Naive B cell (primary cell): ENCODE data around the gene AFF4. TPM values are rescaled to one million over a fixed set of nuclear protein-coding genes. Genes with fewer than 3 reads are reported as not detected.
A peak's percentile ranks its signal among the peaks of the same experiment; 100 is the strongest.

Experiments
- ATAC-seq, 2 donors: fragments of 150-1000 bp; cut with Tn5 transposase; 2 replicates each; pipeline ENCODE4 v1.10.0; 2021; ENCODE audit warnings: low read depth in 2 of 2, mild to moderate bottlenecking in 2 of 2, moderate library complexity in 2 of 2
- DNase-seq: peaks from one replicate; pipeline ENCODE4 v3.0.0; 2022
- H3K27ac Mint-ChIP-seq, 6 donors: one replicate each; pipeline ENCODE4 v1.8.0; 2020 to 2022; ENCODE audit warnings: mild to moderate bottlenecking in 6 of 6, mixed read lengths in 6 of 6, moderate library complexity in 5 of 6, inconsistent platforms in 2 of 6
- H3K27me3 Mint-ChIP-seq, 3 donors: one replicate each; pipeline ENCODE4 v1.8.0; 2021 to 2022; ENCODE audit warnings: mixed read lengths in 3 of 3, mild to moderate bottlenecking in 1 of 3
- H3K36me3 Mint-ChIP-seq, 2 donors: one replicate each; pipeline ENCODE4 v1.8.0; 2020 to 2022; ENCODE audit warnings: mixed read lengths in 2 of 2, inconsistent platforms in 1 of 2, mild to moderate bottlenecking in 1 of 2
- H3K4me1 Mint-ChIP-seq, 3 donors: one replicate each; pipeline ENCODE4 v1.8.0; 2020 to 2022; ENCODE audit warnings: mixed read lengths in 3 of 3, inconsistent platforms in 1 of 3, mild to moderate bottlenecking in 1 of 3, moderate library complexity in 1 of 3
- H3K4me3 Mint-ChIP-seq, 8 donors: one replicate each; pipeline ENCODE4 v1.8.0; 2020 to 2022; ENCODE audit warnings: mild to moderate bottlenecking in 8 of 8, mixed read lengths in 8 of 8, moderate library complexity in 8 of 8, inconsistent platforms in 2 of 8
- H3K9me3 Mint-ChIP-seq, 7 donors: one replicate each; pipeline ENCODE4 v1.8.0; 2020 to 2022; ENCODE audit warnings: mixed read lengths in 7 of 7, mild to moderate bottlenecking in 5 of 7, inconsistent platforms in 2 of 7, moderate library complexity in 1 of 7
- polyA plus RNA-seq, 6 donors: library from polyadenylated mRNA; unstranded; fragments of 300-500 nt; fragmentation: Illumina TruSeq; gene quantifications; one replicate each; pipeline ENCODE4 v1.2.3, GENCODE V29; 2021; ENCODE audit warnings: low read depth in 6 of 6

AFF4 gene
- polyA plus RNA-seq, 6 donors from 2014 or later, result 44.4 to 79.0 (median 52.1) TPM

DNA sequence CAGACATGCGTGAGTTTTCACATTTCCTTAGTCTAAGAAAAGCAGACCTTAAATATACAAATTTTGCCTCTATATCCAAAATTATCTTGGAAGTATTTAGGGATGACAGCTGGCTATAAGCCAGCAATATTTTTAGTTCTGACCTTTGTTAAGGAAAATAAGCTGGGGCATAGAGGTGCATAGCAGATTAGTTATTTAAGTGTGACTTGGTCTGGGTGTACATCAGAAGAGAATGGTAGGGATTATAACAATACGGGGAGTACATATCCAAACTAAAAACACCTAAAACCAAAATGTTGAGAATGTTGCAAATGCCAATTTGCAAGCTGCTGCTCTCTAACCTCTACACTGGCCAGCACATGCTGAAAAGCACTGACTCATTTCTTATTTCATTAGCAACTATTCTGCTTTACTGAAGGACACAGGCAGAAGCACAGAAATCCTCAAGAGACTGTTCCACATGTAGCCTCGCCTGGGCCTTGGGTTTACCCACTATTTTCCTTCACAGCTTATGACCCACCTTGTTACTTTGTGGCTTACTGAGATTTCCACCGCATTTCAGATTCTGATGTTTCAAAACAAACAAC is 67.6 kb downstream of the AFF4 start:
- Mint-ChIP-seq H3K4me1 (peaks cover 0 to 6% (median 0%) of the 10 kb centered on the region in 3 donors), H3K4me3 (no peak overlapping the region), H3K9me3 (no peaks in the 10 kb centered on the region), H3K36me3 (peaks cover 25 to 28% of the 10 kb centered on the region in 2 donors), H3K27ac (peak overlapping the region in 4 of 6 donors; percentile 28 to 86 (median 56)), H3K27me3 (no peaks in the 10 kb centered on the region)
- ATAC-seq (no peak), DNase-seq (no peak)

DNA sequence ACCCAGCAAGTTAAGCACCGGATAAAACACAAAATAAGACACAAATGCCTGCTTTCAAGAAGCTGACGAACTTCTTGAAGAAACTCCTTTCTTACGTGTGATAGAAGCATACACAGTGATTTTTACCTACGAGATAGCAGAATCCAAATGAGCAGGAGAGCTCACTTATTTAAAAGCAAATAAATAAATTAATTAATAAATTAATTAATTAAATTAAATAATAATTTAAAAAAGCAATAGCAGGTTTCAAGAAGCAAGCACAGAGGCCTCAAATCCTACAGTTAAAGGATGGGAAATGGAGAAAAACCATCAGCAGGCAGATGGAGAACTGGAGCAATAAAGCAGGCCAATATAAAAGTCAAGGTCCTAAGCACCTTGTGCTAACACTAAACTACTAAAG is 72.6 kb downstream of the AFF4 start:
- peaks cover 24 to 31% of the 10 kb centered on the region in 2 donors for H3K36me3 Mint-ChIP-seq
- no peaks in the 10 kb centered on the region for H3K27me3 Mint-ChIP-seq
- H3K4me1 Mint-ChIP-seq, result no peaks in the 10 kb centered on the region
- DNase-seq (no peak), ATAC-seq (no peak)
- no peak overlapping the region for H3K27ac Mint-ChIP-seq
- no peak overlapping the region for H3K4me3 Mint-ChIP-seq
- H3K9me3 Mint-ChIP-seq, result no peaks in the 10 kb centered on the region

DNA sequence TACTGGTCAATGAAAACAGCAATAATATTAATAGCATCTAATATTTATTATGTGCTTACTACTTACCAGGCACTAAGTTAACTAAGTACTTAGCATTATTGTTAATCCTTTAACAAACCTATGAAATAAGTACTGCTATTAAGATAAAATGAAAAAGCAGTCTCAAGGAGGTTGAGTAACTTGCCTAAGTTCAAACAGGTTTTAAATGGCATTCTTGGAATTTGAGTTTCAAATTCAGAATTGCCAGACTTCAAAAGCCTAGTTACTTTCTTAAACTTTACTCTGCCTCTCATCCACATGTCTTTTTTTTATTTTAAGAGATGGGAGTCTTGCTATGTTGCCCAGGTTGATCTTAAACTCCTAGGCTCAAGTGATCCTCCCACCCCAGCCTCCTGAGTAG is 73.9 kb downstream of the AFF4 start:
- ATAC-seq (no peak), DNase-seq (no peak)
- H3K9me3 Mint-ChIP-seq, result no peaks in the 10 kb centered on the region
- H3K27ac Mint-ChIP-seq, result peak overlapping the region in 3 of 6 donors; percentile 65 to 93 (median 83)
- H3K4me3 Mint-ChIP-seq, result no peak overlapping the region
- H3K4me1 Mint-ChIP-seq, result no peaks in the 10 kb centered on the region
- H3K36me3 Mint-ChIP-seq, result peaks cover 23 to 25% of the 10 kb centered on the region in 2 donors
- H3K27me3 Mint-ChIP-seq, result no peaks in the 10 kb centered on the region

DNA sequence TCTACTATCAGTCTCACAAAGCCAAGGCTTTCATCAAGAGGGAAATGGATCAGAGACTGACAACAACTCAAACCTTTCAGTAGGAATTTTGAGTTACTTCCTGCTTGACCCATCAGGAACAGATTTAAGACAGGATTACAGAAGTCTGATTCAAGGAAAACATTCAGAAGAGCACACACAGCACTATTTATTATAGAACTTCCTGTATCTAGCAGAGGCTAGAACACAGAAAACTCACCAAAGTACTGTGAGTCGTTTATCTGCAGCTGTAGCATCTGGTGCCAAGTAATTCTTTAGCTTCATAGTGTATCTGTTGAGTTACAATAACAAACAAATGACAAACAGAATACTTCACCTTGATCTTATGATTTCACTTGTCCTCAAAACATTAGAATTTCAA is 76.2 kb downstream of the AFF4 start:
- H3K27ac Mint-ChIP-seq, result no peak overlapping the region
- no peak for DNase-seq
- ATAC-seq, result no peak
- H3K4me1 Mint-ChIP-seq, result peaks cover 0 to 3% (median 0%) of the 10 kb centered on the region in 3 donors
- no peaks in the 10 kb centered on the region for H3K9me3 Mint-ChIP-seq
- H3K4me3 Mint-ChIP-seq, result no peak overlapping the region
- peaks cover 23 to 30% of the 10 kb centered on the region in 2 donors for H3K36me3 Mint-ChIP-seq
- H3K27me3 Mint-ChIP-seq, result no peaks in the 10 kb centered on the region

DNA sequence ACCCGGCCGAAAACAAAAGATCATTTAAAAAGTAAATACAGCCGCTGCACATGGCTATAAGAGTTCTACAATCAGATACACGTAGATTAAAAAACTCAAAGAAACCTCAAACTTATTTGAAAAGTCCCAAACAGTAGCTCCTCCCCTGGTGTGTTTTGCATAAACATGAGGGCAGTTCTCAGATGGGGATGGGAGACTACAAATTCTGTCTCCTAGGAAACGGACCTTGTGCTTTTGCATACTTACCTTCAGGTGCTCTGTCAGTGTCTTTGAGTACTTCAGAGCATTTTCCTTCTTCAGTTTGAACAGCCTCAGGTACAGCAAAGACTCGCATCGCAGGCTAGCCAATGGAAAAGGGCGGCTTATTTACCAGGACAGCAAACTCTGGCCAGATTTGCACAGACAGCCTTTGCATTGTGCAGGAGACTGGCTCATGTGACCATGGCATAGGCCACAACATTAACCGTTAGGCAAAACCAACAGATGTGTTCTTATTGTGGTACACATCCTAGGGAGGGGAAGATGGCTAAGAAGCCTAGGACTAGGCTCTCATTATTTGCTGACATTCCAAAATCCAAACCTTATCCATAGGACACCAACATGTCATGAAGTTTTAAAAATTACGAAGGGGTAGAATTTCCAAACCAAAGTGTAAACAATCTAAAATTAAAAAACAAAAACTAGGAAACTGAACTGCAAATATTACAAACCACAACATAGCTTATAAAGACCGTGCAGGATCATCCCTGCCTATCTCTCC is 77.2 kb downstream of the AFF4 start:
- no peaks in the 10 kb centered on the region for H3K9me3 Mint-ChIP-seq
- H3K27ac Mint-ChIP-seq, result peak overlapping the region in 3 of 6 donors; percentile 24 to 52 (median 31)
- peaks cover 23 to 24% of the 10 kb centered on the region in 2 donors for H3K36me3 Mint-ChIP-seq
- no peak for DNase-seq
- ATAC-seq, result peak; percentile 56 to 65
- peaks cover 0 to 3% (median 0%) of the 10 kb centered on the region in 3 donors for H3K4me1 Mint-ChIP-seq
- no peaks in the 10 kb centered on the region for H3K27me3 Mint-ChIP-seq
- no peak overlapping the region for H3K4me3 Mint-ChIP-seq

DNA sequence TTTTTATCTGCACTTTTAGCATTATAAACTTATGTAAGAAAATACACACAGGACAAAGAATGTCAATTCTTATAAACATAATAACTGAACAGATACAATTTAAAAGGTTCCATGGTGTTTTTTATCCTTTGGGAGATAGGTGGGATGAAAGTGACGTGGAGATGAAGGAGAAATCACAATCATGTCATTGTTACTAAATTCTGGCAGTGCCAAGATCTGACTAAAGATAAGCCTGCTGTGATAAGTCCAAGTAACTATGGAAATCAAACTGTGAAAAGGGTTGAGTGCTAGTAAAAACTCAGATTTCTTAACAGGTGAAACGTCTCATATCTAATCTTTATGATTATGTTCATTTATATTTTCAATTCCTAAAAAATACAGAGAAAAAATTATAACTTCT is 78.9 kb downstream of the AFF4 start:
- Mint-ChIP-seq H3K4me3 (no peak overlapping the region), H3K36me3 (peaks cover 23 to 24% of the 10 kb centered on the region in 2 donors), H3K27ac (peak overlapping the region in 1 of 6 donors; percentile 72), H3K27me3 (no peaks in the 10 kb centered on the region), H3K9me3 (no peaks in the 10 kb centered on the region), H3K4me1 (peaks cover 0 to 3% (median 0%) of the 10 kb centered on the region in 3 donors)
- ATAC-seq (no peak), DNase-seq (no peak)

DNA sequence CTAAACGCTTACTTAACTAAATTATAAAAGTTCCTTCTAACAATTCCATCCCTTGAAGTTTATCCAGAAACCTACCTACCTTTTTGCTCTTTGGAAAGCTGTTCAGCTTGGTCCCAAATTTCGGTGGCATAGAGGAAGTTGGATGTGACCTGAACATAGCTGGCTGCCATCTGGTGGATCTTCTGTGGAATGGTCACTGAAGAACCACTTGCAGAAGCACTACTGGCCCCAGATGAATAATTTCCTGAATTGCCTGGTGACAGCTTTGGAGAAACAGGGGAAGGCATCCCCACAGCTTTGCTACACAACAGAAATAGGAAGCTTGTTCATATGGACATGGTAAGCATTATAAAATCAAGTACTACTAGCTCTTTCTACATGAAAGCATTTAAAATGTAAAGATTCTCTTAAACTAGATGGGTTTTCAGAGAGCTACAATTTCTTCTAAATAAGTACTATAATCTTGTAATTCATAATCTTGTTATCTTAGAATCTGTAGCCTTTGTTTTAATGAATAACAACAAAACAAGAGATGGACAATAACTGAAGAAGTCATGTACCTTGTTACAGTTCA is 80.1 kb downstream of the AFF4 start:
- peaks cover 0 to 3% (median 0%) of the 10 kb centered on the region in 3 donors for H3K4me1 Mint-ChIP-seq
- peak overlapping the region in 2 of 6 donors; percentile 34 to 56 for H3K27ac Mint-ChIP-seq
- peak; percentile 71 to 73 for ATAC-seq
- H3K4me3 Mint-ChIP-seq, result peak overlapping the region in 1 of 8 donors; percentile 59
- H3K36me3 Mint-ChIP-seq, result peaks cover 24 to 27% of the 10 kb centered on the region in 2 donors
- DNase-seq, result peak; percentile 35
- H3K27me3 Mint-ChIP-seq, result no peaks in the 10 kb centered on the region
- H3K9me3 Mint-ChIP-seq, result no peaks in the 10 kb centered on the region

DNA sequence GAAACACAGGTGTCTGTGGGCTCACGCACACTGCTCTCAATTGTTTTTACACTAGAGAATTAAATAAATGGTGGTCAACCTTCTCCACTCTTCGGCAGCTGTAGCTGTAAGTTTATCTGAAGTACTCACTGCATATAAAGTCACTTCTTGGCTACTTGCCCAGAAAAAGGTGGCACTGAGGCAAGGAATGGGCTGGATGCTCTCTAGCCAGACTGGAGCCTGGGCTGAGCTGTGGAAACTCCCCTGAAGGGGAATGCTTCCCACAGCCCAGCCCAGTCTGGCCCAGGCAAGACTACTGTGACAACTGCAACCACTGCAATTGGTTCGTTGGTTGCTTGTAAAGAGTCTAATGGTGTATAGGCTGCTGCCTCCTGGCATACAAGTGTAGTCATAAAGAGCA is 85.5 kb downstream of the AFF4 start:
- Mint-ChIP-seq H3K4me1 (no peaks in the 10 kb centered on the region), H3K27me3 (no peaks in the 10 kb centered on the region), H3K36me3 (peaks cover 5 to 12% of the 10 kb centered on the region in 2 donors), H3K9me3 (no peaks in the 10 kb centered on the region), H3K27ac (peak overlapping the region in 2 of 6 donors; percentile 28 to 54), H3K4me3 (no peak overlapping the region)
- DNase-seq (no peak), ATAC-seq (no peak)

DNA sequence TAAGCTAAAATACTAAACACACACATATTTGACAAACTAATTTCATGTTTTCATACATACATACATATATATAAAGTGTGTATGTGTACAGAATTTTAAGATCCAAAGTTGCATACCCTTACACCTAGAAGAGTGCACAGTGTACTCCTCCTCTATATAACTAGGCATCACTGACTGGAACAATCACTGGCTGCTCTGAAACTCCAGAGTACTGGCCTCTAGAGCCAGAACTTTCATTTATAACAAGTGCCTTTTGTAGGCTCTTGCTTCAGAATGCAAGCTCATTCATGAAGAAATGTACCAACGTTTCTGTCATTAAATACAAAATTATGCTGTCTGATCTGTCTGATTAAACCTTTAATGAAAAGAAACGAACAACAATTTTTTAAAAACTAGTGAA is 86.0 kb downstream of the AFF4 start:
- no peaks in the 10 kb centered on the region for H3K9me3 Mint-ChIP-seq
- no peak for ATAC-seq
- H3K4me1 Mint-ChIP-seq, result no peaks in the 10 kb centered on the region
- no peak overlapping the region for H3K4me3 Mint-ChIP-seq
- peaks cover under 1 to 12% of the 10 kb centered on the region in 2 donors for H3K36me3 Mint-ChIP-seq
- no peak for DNase-seq
- no peaks in the 10 kb centered on the region for H3K27me3 Mint-ChIP-seq
- H3K27ac Mint-ChIP-seq, result no peak overlapping the region

DNA sequence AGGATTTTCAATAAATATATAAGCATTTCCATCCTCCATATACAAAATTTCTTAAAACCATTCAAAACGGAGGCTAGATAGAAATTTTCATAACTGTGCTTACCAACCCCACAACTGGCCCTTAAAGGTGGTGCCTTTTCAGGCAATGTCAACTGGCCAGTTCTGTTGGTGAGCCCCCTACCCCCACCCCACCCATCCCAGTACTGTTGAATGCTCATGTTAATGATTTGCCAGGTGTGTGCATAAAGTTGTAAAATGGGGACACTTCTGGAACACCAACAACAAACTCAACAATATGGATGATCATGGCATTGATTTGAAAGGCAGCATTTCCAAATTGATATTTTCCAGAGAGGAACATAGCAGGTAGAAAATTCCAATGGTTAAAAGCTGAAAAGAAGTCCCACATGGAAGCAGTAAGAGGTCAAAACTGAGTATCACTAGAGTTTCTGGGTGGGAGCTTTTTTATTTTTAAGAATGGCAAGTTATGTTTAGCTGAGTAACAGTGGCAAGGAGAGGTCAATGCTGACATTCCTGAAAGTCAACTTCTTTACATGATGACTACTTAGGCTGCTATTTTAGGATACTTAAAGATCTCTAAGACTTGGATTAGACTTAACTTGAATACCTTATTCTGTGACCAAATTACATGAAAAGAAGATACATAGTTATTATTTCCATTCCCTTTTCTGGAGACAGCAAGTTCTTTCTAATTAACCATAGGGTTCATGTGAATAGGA is 87.2 kb downstream of the AFF4 start:
- Mint-ChIP-seq H3K27ac (peak overlapping the region in 1 of 6 donors; percentile 27), H3K36me3 (peaks cover 0 to 12% of the 10 kb centered on the region in 2 donors), H3K4me1 (no peaks in the 10 kb centered on the region), H3K27me3 (no peaks in the 10 kb centered on the region), H3K4me3 (no peak overlapping the region), H3K9me3 (no peaks in the 10 kb centered on the region)
- no peak for DNase-seq
- no peak for ATAC-seq

DNA sequence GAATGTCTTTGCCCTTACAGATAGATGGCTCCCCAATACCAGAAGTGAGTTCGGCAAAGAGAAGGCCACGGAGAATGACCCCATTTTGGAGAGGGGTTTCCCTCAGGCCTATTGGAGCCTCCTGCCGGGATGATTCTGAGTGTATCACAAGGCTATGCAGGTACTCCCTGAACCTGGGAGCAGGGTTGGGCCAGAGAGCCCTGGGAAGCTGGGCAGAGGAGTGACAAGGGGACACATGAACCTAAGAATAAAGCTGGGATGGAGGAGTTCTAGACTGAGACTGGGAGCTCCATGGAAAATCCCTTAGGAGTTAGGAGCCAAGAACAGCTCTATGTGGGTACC is 89.5 kb downstream of the AFF4 start:
- H3K4me3 Mint-ChIP-seq, result no peak overlapping the region
- H3K4me1 Mint-ChIP-seq, result peaks cover 0 to 5% (median 2%) of the 10 kb centered on the region in 3 donors
- no peaks in the 10 kb centered on the region for H3K27me3 Mint-ChIP-seq
- H3K27ac Mint-ChIP-seq, result peak overlapping the region in 4 of 6 donors; percentile 7 to 92 (median 51)
- H3K36me3 Mint-ChIP-seq, result peaks cover 0 to 12% of the 10 kb centered on the region in 2 donors
- H3K9me3 Mint-ChIP-seq, result no peaks in the 10 kb centered on the region
- DNase-seq (no peak), ATAC-seq (no peak)

DNA sequence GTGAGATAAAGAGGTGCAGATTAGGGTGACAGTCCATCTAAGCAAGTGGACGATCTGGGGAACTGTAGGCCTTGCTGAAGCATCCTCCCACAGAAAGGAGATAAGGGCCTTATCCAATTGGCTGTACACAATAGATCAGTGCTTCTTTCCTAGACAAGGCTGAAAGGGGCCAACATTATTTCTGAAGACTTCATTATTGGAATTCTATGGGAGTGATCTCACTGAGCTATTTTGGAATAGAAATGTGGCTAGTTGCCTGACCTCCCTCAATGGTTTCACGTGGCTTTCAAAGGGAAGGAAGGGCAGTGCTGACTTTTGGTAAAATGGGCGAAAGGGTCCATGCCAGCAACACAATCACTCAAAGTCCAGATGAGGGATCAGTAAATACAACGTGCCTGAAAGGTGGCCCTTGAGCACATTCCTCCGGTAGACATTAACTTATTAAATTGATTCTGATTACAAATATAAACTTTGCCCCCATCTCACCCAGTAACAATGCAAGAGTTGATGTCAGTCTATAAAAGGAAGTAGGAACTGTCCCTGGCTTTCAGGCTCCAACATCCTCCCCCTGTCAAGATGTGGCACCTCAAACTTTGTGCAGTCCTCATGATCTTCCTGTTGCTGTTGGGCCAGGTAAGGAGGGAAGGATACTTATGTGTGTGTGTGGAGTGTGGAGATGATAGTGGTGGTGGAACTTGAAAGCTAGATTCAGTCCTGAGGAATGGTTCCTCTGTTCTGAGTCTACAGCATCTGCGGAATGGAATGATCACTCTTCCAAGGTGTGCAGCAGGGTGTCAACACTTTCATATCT is 90.1 kb downstream of the AFF4 start, which contains the start of gene LEAP2:
Gene LEAP2 (plus strand): TSS at position 550 of the 811 bp plus-strand sequence. CDS start 27 bp downstream, at position 577.
- DNase-seq (no peak), ATAC-seq (no peak)
- Mint-ChIP-seq H3K36me3 (peaks cover 0 to 8% of the 10 kb centered on the region in 2 donors), H3K4me3 (no peak within 1 kb of the TSS), H3K4me1 (peaks cover 0 to 7% (median 5%) of the 10 kb centered on the region in 3 donors), H3K9me3 (no peaks in the 10 kb centered on the region), H3K27ac (peak within 1 kb of the TSS; percentile 3 to 92 (median 64)), H3K27me3 (no peaks in the 10 kb centered on the region)

DNA sequence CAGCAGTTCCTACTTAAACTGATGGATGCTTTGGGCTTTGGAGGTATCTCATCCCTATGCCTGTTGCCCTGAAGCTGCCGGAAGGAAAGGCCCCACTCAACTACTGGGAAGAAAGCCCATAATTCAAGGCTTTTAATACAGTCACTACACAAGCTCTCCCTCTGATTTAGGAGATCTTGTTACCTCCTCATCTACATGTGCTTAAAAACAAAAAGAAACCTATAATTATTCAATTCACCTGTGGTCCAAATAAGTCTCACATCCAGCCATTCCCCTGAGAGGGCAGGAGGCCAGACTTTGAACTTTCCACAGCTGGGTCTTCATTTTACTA is 90.7 kb downstream of the AFF4 start:
- Mint-ChIP-seq H3K36me3 (peaks cover 0 to 5% of the 10 kb centered on the region in 2 donors), H3K27ac (peak overlapping the region in 5 of 6 donors; percentile 3 to 92 (median 64))
- no peak for ATAC-seq

More for the DNA sequence above, 90.7 kb downstream of the AFF4 start:
- Mint-ChIP-seq H3K4me3 (no peak overlapping the region), H3K27me3 (no peaks in the 10 kb centered on the region), H3K9me3 (no peaks in the 10 kb centered on the region), H3K4me1 (peaks cover 0 to 13% (median 8%) of the 10 kb centered on the region in 3 donors)
- no peak for DNase-seq
